Lower lobe of right lung (tissue), 2 donors: ENCODE measurements around the gene NES. TPM values are rescaled to one million over a fixed set of nuclear protein-coding genes. Genes with fewer than 3 reads are reported as not detected.

Experiments
- ATAC-seq, 2 donors: fragments of 200-7000 bp; cut with Tn5 transposase; one replicate each; pipeline ENCODE4 v1.9.1; 2020 to 2022; ENCODE audit warnings: mild to moderate bottlenecking in 2 of 2, moderate library complexity in 2 of 2
- DNase-seq: peaks from one replicate; pipeline ENCODE4 v3.0.0-alpha.2; 2020
- H3K27ac ChIP-seq: fragments of 200-600 bp; one replicate; pipeline ENCODE4 v1.8.0; 2022
- H3K27me3 ChIP-seq: fragments of 200-600 bp; one replicate; pipeline ENCODE4 v1.8.0; 2022; ENCODE audit warnings: low read depth
- H3K36me3 ChIP-seq: fragments of 200-600 bp; one replicate; pipeline ENCODE4 v1.8.0; 2022; ENCODE audit warnings: mild to moderate bottlenecking
- H3K4me1 ChIP-seq: fragments of 200-600 bp; one replicate; pipeline ENCODE4 v1.8.0; 2022
- H3K4me3 ChIP-seq: fragments of 200-600 bp; one replicate; pipeline ENCODE4 v1.8.0; 2022; ENCODE audit warnings: mild to moderate bottlenecking
- H3K9me3 ChIP-seq: fragments of 200-600 bp; one replicate; pipeline ENCODE4 v1.8.0; 2022
- CTCF ChIP-seq: fragments of 200-600 bp; IDR thresholded peaks from one replicate; pipeline ENCODE4 v1.8.0; 2022; ENCODE audit warnings: antibody characterized with exemption, mild to moderate bottlenecking
- intact Hi-C: fragments of 100-400 bp; cut with DNase I; formaldehyde crosslinking; loops from one replicate; pipeline ENCODE4 v1.11.0; 2022
- total RNA-seq: library from RNA; stranded (reverse); fragmentation: NEBNext Ultra II Directional; extraction: Animal tissue kit (Norgen Biotek cat#: 25700); gene quantifications from one replicate; pipeline ENCODE4 v1.2.1, GENCODE V29; 2021
- donor health status: DM: no; HTN: yes; CAD: no; lungs with severe emphysema.

Gene NES
- total RNA-seq, 1 donor from 2014 or later, result 39.8 TPM

GRCh38 chr1:156648496-156648895, 28.7 kb downstream of the NES start:
- no peak for DNase-seq
- Histone ChIP-seq H3K27ac (no peak overlapping the region), H3K9me3 (no peaks in the 10 kb centered on the region), H3K4me3 (no peak overlapping the region), H3K4me1 (no peaks in the 10 kb centered on the region), H3K36me3 (no peaks in the 10 kb centered on the region), H3K27me3 (peaks cover 68% of the 10 kb centered on the region)
- ATAC-seq, result no peak
- no peak for TF ChIP-seq CTCF
- intact Hi-C loops, result no loop called here

- Histone ChIP-seq H3K27ac (no peak overlapping the region), H3K36me3 (no peaks in the 10 kb centered on the region), H3K9me3 (no peaks in the 10 kb centered on the region), H3K4me1 (peaks cover 1% of the 10 kb centered on the region), H3K27me3 (peaks cover 75% of the 10 kb centered on the region), H3K4me3 (no peak overlapping the region)
- DNase-seq (no peak), ATAC-seq (no peak)
- TF ChIP-seq CTCF, result no peak
- intact Hi-C loops, result no loop called here
These were observed 29.9 kb downstream of the NES start for GRCh38 chr1:156647351-156647750.

- no peak for TF ChIP-seq CTCF
- no peak for DNase-seq
- Histone ChIP-seq H3K9me3 (no peaks in the 10 kb centered on the region), H3K36me3 (no peaks in the 10 kb centered on the region), H3K27ac (no peak overlapping the region), H3K4me1 (peaks cover 7% of the 10 kb centered on the region), H3K27me3 (peaks cover 75% of the 10 kb centered on the region), H3K4me3 (no peak overlapping the region)
- ATAC-seq, result no peak
- intact Hi-C loops, result no loop called here
These were observed 30.4 kb downstream of the NES start for GRCh38 chr1:156646738-156647211.

GRCh38 chr1:156645666-156646065, 31.5 kb downstream of the NES start:
- intact Hi-C loops, result no loop called here
- Histone ChIP-seq H3K27ac (no peak overlapping the region), H3K9me3 (no peaks in the 10 kb centered on the region), H3K4me3 (no peak overlapping the region), H3K27me3 (peaks cover 78% of the 10 kb centered on the region), H3K4me1 (peaks cover 12% of the 10 kb centered on the region), H3K36me3 (no peaks in the 10 kb centered on the region)
- ATAC-seq, result no peak
- TF ChIP-seq CTCF, result no peak
- no peak for DNase-seq

- Histone ChIP-seq H3K36me3 (no peaks in the 10 kb centered on the region), H3K9me3 (no peaks in the 10 kb centered on the region), H3K27ac (no peak overlapping the region), H3K4me1 (peaks cover 12% of the 10 kb centered on the region), H3K27me3 (peaks cover 81% of the 10 kb centered on the region), H3K4me3 (no peak overlapping the region)
- intact Hi-C loops, result no loop called here
- ATAC-seq (no peak), DNase-seq (no peak)
- no peak for TF ChIP-seq CTCF
These were observed 32.2 kb downstream of the NES start for GRCh38 chr1:156645056-156645455.

GRCh38 chr1:156644640-156645039, 32.6 kb downstream of the NES start:
- DNase-seq, result no peak
- Histone ChIP-seq H3K27me3 (peaks cover 85% of the 10 kb centered on the region), H3K9me3 (no peaks in the 10 kb centered on the region), H3K4me3 (no peak overlapping the region), H3K4me1 (peaks cover 12% of the 10 kb centered on the region), H3K27ac (no peak overlapping the region), H3K36me3 (no peaks in the 10 kb centered on the region)
- intact Hi-C loops, result no loop called here
- TF ChIP-seq CTCF, result no peak
- no peak for ATAC-seq
